ENCODE measurements around the gene POLR2J. TPM values are rescaled to one million over a fixed set of nuclear protein-coding genes. Genes with fewer than 3 reads are reported as not detected.
A peak's percentile ranks its signal among the peaks of the same experiment; 100 is the strongest.
"Not testable (repeated sequence)": the region's sequence is repeated elsewhere in the genome, so short reads cannot be mapped to it uniquely, and the experiment has no call there.

Gene POLR2J
- total RNA-seq (10 to 100 TPM in 3 of 4 donors, 1 to 10 TPM in 1; 9.9 to 29.3 (median 20.5) TPM), polyA plus RNA-seq (100 to 1,000 TPM in 2 of 3 donors, 10 to 100 TPM in 1; 75.1 to 190 (median 166) TPM)

GRCh38 chr7:102478314-102479208 is at the start of gene POLR2J:
Gene POLR2J (minus strand): TSS chr7:102478922. CDS start chr7:102478860, 62 bp downstream.
- H3K9me3 ChIP-seq; H3K4me1 ChIP-seq; H3K36me3 ChIP-seq; intact Hi-C loops (cut with DNase I); H3K27me3 ChIP-seq: not testable (repeated sequence)
- TF ChIP-seq CTCF (IDR thresholded peaks at IDR 0.05) (peak in 2 of 4 experiments; percentile 24 to 33), POLR2AphosphoS5 (IDR thresholded peaks at IDR 0.05) (peak in 2 of 4 donors; percentile 33 to 80)
- H3K27ac ChIP-seq = peak within 1 kb of the TSS in 3 of 4 donors; percentile 61 to 80 (median 70)
- peak; percentile 96 for DNase-seq
- peak within 1 kb of the TSS; percentile 43 to 57 (median 53) for H3K4me3 ChIP-seq
- 0 to 1% methylated on average over 58 to 59 of the region's 72 CpGs for WGBS, 2 donors

- H3K9me3 ChIP-seq; intact Hi-C loops (cut with DNase I); H3K27me3 ChIP-seq; H3K36me3 ChIP-seq; DNase-seq; H3K4me3 ChIP-seq; H3K4me1 ChIP-seq; H3K27ac ChIP-seq: not testable (repeated sequence)
- WGBS, 2 donors = 92 to 95% methylated on average over 3 to 4 of the region's 13 CpGs
Measured at GRCh38 chr7:102527822-102528793, 49.4 kb upstream of the POLR2J start.

GRCh38 chr7:102527182-102527581 is 48.5 kb upstream of the POLR2J start:
- WGBS, 2 donors = 76 to 86% methylated on average over 1 of the region's 8 CpGs
- H3K27me3 ChIP-seq; H3K4me3 ChIP-seq; intact Hi-C loops (cut with DNase I); H3K27ac ChIP-seq; DNase-seq; H3K4me1 ChIP-seq; H3K36me3 ChIP-seq; H3K9me3 ChIP-seq: not testable (repeated sequence)

- H3K9me3 ChIP-seq; H3K27me3 ChIP-seq; H3K4me1 ChIP-seq; H3K4me3 ChIP-seq; H3K36me3 ChIP-seq; H3K27ac ChIP-seq; intact Hi-C loops (cut with DNase I): not testable (repeated sequence)
- WGBS, 2 donors = 48 to 53% methylated on average over 1 of the region's 2 CpGs
- peak; percentile 47 for DNase-seq
Measured at GRCh38 chr7:102524803-102525202, 46.1 kb upstream of the POLR2J start.

DNA sequence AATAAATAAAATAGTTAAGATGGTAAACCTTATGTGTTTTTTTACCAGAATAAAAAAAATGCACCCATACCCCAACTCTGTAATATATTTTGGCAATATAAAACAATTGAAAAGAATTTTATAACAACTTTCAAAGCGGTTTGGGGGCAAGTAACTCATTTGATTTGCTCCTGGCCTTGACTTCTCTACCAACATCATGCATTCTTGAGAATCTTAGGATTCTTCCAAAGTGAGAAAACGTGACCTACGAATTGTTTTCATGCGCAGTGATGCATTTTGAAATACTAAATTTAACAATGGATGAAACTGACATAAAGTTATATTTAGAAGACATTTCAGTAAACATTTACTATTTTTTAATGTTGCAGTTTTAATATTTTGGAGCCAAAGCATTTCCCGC is 42.1 kb upstream of the POLR2J start:
- DNase-seq; H3K4me3 ChIP-seq; intact Hi-C loops (cut with DNase I); H3K4me1 ChIP-seq; H3K27ac ChIP-seq; H3K9me3 ChIP-seq; H3K36me3 ChIP-seq; H3K27me3 ChIP-seq: not testable (repeated sequence)
- WGBS, 2 donors = 88% methylated on average over 4 of the region's 5 CpGs; no CpG with 5 or more reads in 1 of the 2 donors

DNA sequence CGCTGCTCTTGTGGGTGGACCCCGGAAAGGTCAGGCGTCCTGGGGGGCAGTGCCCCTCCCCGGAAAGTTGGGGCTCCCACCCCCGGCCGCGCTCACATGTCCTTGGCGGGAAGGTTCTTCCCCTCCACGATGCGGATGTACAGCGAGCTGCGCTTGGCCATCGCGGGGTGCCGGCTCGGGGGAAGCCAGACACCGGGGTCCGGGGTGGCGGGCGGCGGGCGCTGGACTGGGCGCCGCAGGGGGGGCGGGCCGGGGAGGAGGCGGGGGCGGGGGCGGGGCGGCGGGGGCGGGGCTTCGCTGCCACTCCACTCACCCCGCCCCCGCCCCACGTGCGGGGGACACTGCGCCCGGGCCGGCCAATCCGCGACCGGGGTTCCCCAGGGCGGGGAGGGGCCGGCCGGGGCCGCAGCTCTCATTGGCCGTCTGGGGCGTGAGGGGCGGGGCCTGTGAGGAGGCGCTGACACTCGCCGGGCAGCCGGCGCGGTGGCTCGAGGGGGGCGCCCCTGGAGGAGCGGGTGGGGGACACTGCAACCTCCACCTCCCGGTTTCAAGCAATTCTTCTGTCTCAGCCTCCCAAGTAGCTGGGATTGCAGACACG is 38.9 kb upstream of the POLR2J start, which contains the start of gene RASA4B:
Gene RASA4B, minus strand, starts transcription at position 228 of the 598 bp plus-strand sequence. Its CDS starts 67 bp downstream, at position 161.
- H3K4me1 ChIP-seq; H3K36me3 ChIP-seq; H3K27me3 ChIP-seq; H3K9me3 ChIP-seq; intact Hi-C loops (cut with DNase I); H3K27ac ChIP-seq: not testable (repeated sequence)
- H3K4me3 ChIP-seq = peak within 1 kb of the TSS; percentile 16 to 39 (median 23)
- DNase-seq = peak; percentile 40
- 1 to 2% methylated on average over 19 to 28 of the region's 61 CpGs for WGBS, 2 donors

DNA sequence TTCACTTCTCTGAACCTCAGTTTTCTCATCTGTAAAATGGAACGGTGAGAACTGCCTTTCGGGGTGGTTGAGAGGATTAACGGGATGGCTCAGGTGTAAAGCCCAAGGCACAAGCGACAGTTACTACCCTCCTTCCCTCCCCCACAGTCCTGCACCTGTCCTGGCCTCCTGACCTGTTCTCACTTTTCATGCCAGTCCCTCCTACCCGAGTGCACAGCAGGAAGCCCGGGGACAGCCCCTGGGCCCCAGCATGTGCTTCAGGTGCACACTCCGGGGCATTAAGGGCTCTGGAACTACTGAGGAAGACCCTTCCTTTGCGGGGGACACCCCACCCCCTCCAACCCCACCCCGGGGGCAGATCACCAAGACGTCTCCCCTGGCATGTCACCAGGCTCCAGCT is 38.2 kb upstream of the POLR2J start:
- H3K27me3 ChIP-seq; H3K4me3 ChIP-seq; intact Hi-C loops (cut with DNase I); H3K4me1 ChIP-seq; H3K36me3 ChIP-seq; DNase-seq; H3K27ac ChIP-seq; H3K9me3 ChIP-seq: not testable (repeated sequence)
- WGBS, 2 donors = no CpG with 5 or more reads among the region's 10 CpGs

GRCh38 chr7:102515889-102516288 is 37.2 kb upstream of the POLR2J start:
- H3K27ac ChIP-seq; DNase-seq; H3K9me3 ChIP-seq; H3K36me3 ChIP-seq; intact Hi-C loops (cut with DNase I); H3K27me3 ChIP-seq; H3K4me3 ChIP-seq; H3K4me1 ChIP-seq: not testable (repeated sequence)
- WGBS, 2 donors = no CpG with 5 or more reads among the region's 3 CpGs

- 53 to 78% methylated on average over 2 of the region's 15 CpGs for WGBS, 2 donors
- H3K4me3 ChIP-seq; H3K4me1 ChIP-seq; DNase-seq; H3K9me3 ChIP-seq; intact Hi-C loops (cut with DNase I); H3K36me3 ChIP-seq; H3K27me3 ChIP-seq: not testable (repeated sequence)
- peak overlapping the region in 2 of 4 donors; percentile 68 to 74 for H3K27ac ChIP-seq
Measured at GRCh38 chr7:102514881-102515721, 36.4 kb upstream of the POLR2J start.

DNA sequence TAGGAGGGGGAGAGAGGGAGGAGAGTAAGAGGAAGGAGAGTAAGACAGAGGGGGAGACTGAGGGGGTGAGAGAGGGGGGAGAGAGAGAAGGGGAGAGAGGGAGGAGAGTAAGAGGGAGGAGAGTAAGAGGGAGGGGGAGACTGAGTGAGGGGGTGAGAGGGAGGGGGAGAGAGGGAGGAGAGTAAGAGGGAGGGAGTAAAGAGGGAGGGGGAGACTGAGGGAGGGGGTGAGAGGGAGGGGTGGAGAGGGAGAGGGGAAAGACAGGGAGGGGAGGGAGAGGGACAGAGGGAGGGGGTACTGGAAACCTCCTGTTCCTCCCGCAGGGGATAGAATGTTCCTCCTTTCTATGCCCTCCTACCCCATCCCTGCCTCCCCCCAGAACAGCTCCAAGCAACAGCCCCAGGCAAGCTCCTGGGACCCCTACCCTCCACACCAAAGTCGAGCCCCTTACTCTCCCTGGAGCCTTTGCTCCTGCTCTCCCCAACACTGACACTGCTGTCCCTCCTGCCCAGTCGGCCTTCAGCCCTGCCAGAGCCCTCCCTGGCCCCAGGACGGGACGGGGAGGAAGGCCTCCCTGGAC is 34.0 kb upstream of the POLR2J start:
- intact Hi-C loops (cut with DNase I); H3K4me1 ChIP-seq; H3K9me3 ChIP-seq; H3K36me3 ChIP-seq; H3K27me3 ChIP-seq: not testable (repeated sequence)
- Histone ChIP-seq H3K4me3 (peak overlapping the region in 3 of 4 donors; percentile 18 to 36 (median 32)), H3K27ac (peak overlapping the region; percentile 66 to 85 (median 76))
- 38 to 41% methylated on average over 5 of the region's 5 CpGs for WGBS, 2 donors
- DNase-seq = peak; percentile 70

All from sigmoid colon (tissue), 7 donors.